Heart left ventricle (tissue), 13 donors: ENCODE data around the gene POFUT2.

Source experiments
- POLR2A ChIP-seq, 2 donors: fragments of 450-650 bp; IDR thresholded peaks; one replicate each; pipeline ENCODE4 v1.6.1; 2017; ENCODE audit warnings: antibody characterized with exemption in 2 of 2, mild to moderate bottlenecking in 2 of 2, moderate library complexity in 2 of 2
- TF ChIP-seq, protein P1 (sequence below), 12 donors: fragments of 200-600 bp; sonication (generic) in 4 of 12; IDR thresholded peaks; one replicate each; pipeline versions ENCODE4 v1.5.0 to v1.8.0; 2018 to 2022; ENCODE audit warnings: antibody characterized with exemption in 12 of 12, mild to moderate bottlenecking in 5 of 12
- donor health status: ischemic (EF 13 %, LVEDD 7.1; RV severe dilation, severe dysfunction).
- donor health status: DM: no; HTN: yes; CAD: no.
- donor health status: DM: no; HTN: no; CAD: no.
- donor health status: ischemic (EF 25% LVEDD 6.9; RV normal size, moderate dysfunction).
- donor health status: ischemic (EF 25% LVEDD 5.7; RV mildly dilated, moderate dysfunction).
- donor health status: ischemic (EF 35%, LVEDD 5.7; RV mildly dilated, moderate dysfunction).
- donor health status: nonischemic (EF 11% LVEDD 7.7; RV severe dilation, severe dysfunction).
- donor health status: DM: yes; HTN: yes; CAD: no.
- donor health status: PGD.
- donor health status: ischemic (EF 29% LVEDD 5.4; RV normal size, mild dysfunction).
- donor health status: nonischemic (EF 23%, LVEDD 6.1; RV moderate dilation, normal function).

DNA sequence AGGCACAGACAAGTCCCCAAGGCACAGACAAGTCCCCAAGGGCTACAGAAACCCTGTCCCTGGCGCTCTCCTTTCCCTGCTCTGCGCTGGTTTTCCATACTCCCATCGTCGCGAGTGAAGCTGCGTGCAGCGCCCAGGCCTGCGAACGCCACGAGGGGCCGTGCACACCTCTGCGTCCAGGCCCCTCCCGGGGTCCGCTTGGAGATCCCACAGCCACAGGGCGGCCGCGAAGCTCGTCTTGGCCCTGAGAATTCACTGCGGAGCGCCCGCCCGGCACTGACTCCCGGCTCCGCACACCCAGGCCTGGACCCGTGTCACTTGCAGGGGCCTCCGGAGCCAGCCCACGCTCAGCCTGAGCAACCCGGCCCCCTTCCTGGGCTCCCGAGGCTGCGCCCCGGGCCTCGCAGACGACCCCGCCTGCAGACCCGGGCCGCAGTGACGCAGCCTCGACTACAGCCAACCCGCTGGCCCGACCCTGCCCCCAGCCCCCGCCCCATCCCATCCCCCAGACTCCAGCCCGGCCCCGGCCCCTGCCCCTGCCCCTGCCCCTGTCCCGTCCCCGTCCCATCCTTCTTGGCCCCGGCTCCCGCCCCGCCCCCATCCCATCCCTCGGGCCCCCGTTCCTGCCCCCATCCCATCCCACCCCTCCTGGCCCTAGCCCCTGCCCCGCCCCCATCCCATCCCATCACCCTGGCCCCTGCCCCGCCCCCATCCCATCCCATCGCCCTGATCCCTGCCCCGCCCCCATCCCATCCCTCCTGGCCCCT is 841 bp downstream of the POFUT2 start:
- TF ChIP-seq, protein P1, sequence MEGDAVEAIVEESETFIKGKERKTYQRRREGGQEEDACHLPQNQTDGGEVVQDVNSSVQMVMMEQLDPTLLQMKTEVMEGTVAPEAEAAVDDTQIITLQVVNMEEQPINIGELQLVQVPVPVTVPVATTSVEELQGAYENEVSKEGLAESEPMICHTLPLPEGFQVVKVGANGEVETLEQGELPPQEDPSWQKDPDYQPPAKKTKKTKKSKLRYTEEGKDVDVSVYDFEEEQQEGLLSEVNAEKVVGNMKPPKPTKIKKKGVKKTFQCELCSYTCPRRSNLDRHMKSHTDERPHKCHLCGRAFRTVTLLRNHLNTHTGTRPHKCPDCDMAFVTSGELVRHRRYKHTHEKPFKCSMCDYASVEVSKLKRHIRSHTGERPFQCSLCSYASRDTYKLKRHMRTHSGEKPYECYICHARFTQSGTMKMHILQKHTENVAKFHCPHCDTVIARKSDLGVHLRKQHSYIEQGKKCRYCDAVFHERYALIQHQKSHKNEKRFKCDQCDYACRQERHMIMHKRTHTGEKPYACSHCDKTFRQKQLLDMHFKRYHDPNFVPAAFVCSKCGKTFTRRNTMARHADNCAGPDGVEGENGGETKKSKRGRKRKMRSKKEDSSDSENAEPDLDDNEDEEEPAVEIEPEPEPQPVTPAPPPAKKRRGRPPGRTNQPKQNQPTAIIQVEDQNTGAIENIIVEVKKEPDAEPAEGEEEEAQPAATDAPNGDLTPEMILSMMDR (IDR thresholded peaks at IDR 0.05): no peak
- no peak for TF ChIP-seq POLR2A (IDR thresholded peaks at IDR 0.05)
